Gastrocnemius medialis (tissue), 4 donors: Measurements from ENCODE around the gene PLSCR3.

Experiments
- CTCF ChIP-seq, 5 experiments: fragments of 450-650 bp in 3 of 5; fragments of 200-600 bp in 2 of 5; sonication (generic) in 2 of 5; IDR thresholded peaks in 4 of 5; conservative IDR thresholded peaks in 1 of 5; 1 replicate in 4 of 5; 2 replicates in 1 of 5; pipeline ENCODE4 v1.5.1; 2016 to 2019; ENCODE audit warnings: antibody characterized with exemption in 5 of 5, mild to moderate bottlenecking in 3 of 5, moderate library complexity in 3 of 5
- POLR2A ChIP-seq, 2 donors: fragments of 450-650 bp; IDR thresholded peaks; one replicate each; pipeline ENCODE4 v1.6.1; 2017; ENCODE audit warnings: antibody characterized with exemption in 2 of 2, mild to moderate bottlenecking in 2 of 2, moderate library complexity in 2 of 2

GRCh38 chr17:7343250-7343649 is 51.1 kb downstream of the PLSCR3 start:
- TF ChIP-seq CTCF (IDR thresholded peaks at IDR 0.05 in 4 of 5, conservative IDR thresholded peaks at IDR 0.05 in 1 of 5) (no peak), POLR2A (IDR thresholded peaks at IDR 0.05) (no peak)
